K562 (cell line): Measurements from ENCODE around the gene OR9Q1. TPM values are rescaled to one million over a fixed set of nuclear protein-coding genes. Genes with fewer than 3 reads are reported as not detected.

Experiments
- ATAC-seq: fragments of 200-7000 bp; cut with Tn5 transposase; 3 replicates; pipeline ENCODE4 v1.9.1; 2020; ENCODE audit warnings: moderate library complexity
- BruUV-seq: library from RNA; stranded (reverse); fragments of 400-500 nt; replicated peaks from 2 replicates; lab custom pipeline; 2021; lab: Mats Ljungman, UMichigan
- CTCF ChIA-PET: fragments of 300-600 bp; formaldehyde crosslinking; extraction: SDS; loops from one replicate; lab custom pipeline; 2021; ENCODE audit warnings: low intra/inter-chr PET ratio; lab: Yijun Ruan, JAX
- POLR2A ChIA-PET: fragments of 300-600, 350-650 bp; sonication (Branson Sonifier 250); formaldehyde crosslinking; extraction: SDS; loops from one replicate; lab custom pipeline; 2021; ENCODE audit warnings: antibody characterized with exemption, inconsistent platforms; lab: Yijun Ruan, JAX
- DNase-seq, 4 experiments: peaks; one replicate each; pipeline versions ENCODE4 v3.0.0 to v3.0.0-alpha.2; 2011 to 2018; ENCODE audit warnings: low spot score in 3 of 4, mixed read lengths in 3 of 4; ENCODE audit errors: extremely low read depth in 1 of 4
- FAIRE-seq: peaks from 2 replicates; lab custom pipeline; 2011; peaks lifted over from hg19 to GRCh38; lab: Jason Lieb, UNC
- H2AFZ ChIP-seq: 2 replicates; pipeline ENCODE4 v1.6.0; 2011; ENCODE audit warnings: low read depth, low read length, control low read depth, inconsistent platforms
- H3K27ac ChIP-seq: fragments of 200-600 bp; 3 replicates; pipeline ENCODE4 v1.8.0; 2011; ENCODE audit warnings: low read depth, mild to moderate bottlenecking, control low read depth, inconsistent platforms, low read length, moderate library complexity, mixed read lengths; ENCODE audit errors: extremely low read depth
- H3K27me3 ChIP-seq, 2 experiments: fragments of 300-600 bp in 1 of 2; 2 replicates in 1 of 2; 3 replicates in 1 of 2; pipeline versions ENCODE4 v1.6.0 to v1.8.0; 2011; ENCODE audit warnings: inconsistent platforms in 2 of 2, low read length in 2 of 2, mild to moderate bottlenecking in 1 of 2, mixed read lengths in 1 of 2, moderate library complexity in 1 of 2; ENCODE audit not compliant: control insufficient read depth in 2 of 2, insufficient read depth in 2 of 2
- H3K36me3 ChIP-seq: fragments of 300-600 bp; 3 replicates; pipeline ENCODE4 v1.8.0; 2011; ENCODE audit warnings: mild to moderate bottlenecking, low read length, inconsistent platforms; ENCODE audit not compliant: control insufficient read depth, insufficient read depth
- H3K4me1 ChIP-seq, 2 experiments: fragments of 200-600 bp in 1 of 2; replicated peaks in 1 of 2; 2 replicates in 1 of 2; 3 replicates in 1 of 2; pipeline versions ENCODE4 v1.5.1 to v1.8.0; 2011; ENCODE audit warnings: inconsistent platforms in 2 of 2, low read length in 2 of 2, mild to moderate bottlenecking in 1 of 2, mixed read lengths in 1 of 2, moderate library complexity in 1 of 2; ENCODE audit not compliant: control insufficient read depth in 2 of 2, insufficient read depth in 2 of 2
- H3K4me2 ChIP-seq: 2 replicates; pipeline ENCODE4 v1.6.1; 2011; ENCODE audit warnings: low read length, control low read depth, inconsistent platforms, mixed read lengths; ENCODE audit not compliant: insufficient read depth
- H3K4me3 ChIP-seq: fragments of 200-600 bp; sonication (generic), shearing (Covaris generic); 2 replicates; pipeline ENCODE4 v1.5.1; 2016; ENCODE audit warnings: control low read depth, inconsistent platforms
- H3K79me2 ChIP-seq: fragments of 200-600 bp; 3 replicates; pipeline ENCODE4 v1.8.0; 2011; ENCODE audit warnings: low read length, inconsistent platforms; ENCODE audit not compliant: control insufficient read depth, insufficient read depth
- H3K9ac ChIP-seq, 2 experiments: 2 replicates each; pipeline versions ENCODE4 v1.6.0 to v1.6.1; 2011; ENCODE audit warnings: low read depth in 2 of 2, low read length in 2 of 2, control low read depth in 1 of 2, inconsistent platforms in 1 of 2, mild to moderate bottlenecking in 1 of 2, mixed read lengths in 1 of 2; ENCODE audit not compliant: insufficient read depth in 1 of 2
- H3K9me1 ChIP-seq: one replicate; pipeline ENCODE4 v1.6.0; 2011; ENCODE audit warnings: inconsistent platforms, mild to moderate bottlenecking, low read length, moderate library complexity; ENCODE audit not compliant: control insufficient read depth, insufficient read depth
- H3K9me3 ChIP-seq: replicated peaks from 2 replicates; pipeline ENCODE4 v1.5.1; 2011; ENCODE audit warnings: low read depth, low read length, inconsistent platforms; ENCODE audit not compliant: control insufficient read depth, insufficient read depth
- H4K20me1 ChIP-seq: replicated peaks from 2 replicates; pipeline ENCODE4 v1.6.1; 2011; ENCODE audit warnings: low read length, inconsistent platforms, mixed read lengths; ENCODE audit not compliant: control insufficient read depth, insufficient read depth
- BRD4 ChIP-seq: fragments of 200-600 bp; sonication (generic); IDR thresholded peaks from 2 replicates; pipeline ENCODE4 v1.6.1; 2017; ENCODE audit warnings: inconsistent platforms
- CHD1 ChIP-seq: fragments of 200-600 bp; sonication (generic); IDR thresholded peaks from one replicate; pipeline ENCODE4 v1.6.1; 2012; ENCODE audit warnings: mild to moderate bottlenecking, moderate library complexity, low read length, inconsistent platforms
- EHMT2 ChIP-seq: fragments of 450-650 bp; IDR thresholded peaks from 2 replicates; pipeline ENCODE4 v1.6.1; 2018; ENCODE audit warnings: antibody characterized with exemption
- ETS1 ChIP-seq: conservative IDR thresholded peaks from 2 replicates; pipeline ENCODE4 v1.6.1; 2011; ENCODE audit warnings: low read depth, mild to moderate bottlenecking, low read length; ENCODE audit not compliant: control insufficient read depth
- TCF7 ChIP-seq: sonication (generic); IDR thresholded peaks from 2 replicates; pipeline ENCODE4 v1.6.1; 2016; ENCODE audit warnings: antibody characterized with exemption, borderline replicate concordance
- TSC22D4 ChIP-seq: fragments of 450-650 bp; IDR thresholded peaks from 2 replicates; pipeline ENCODE4 v1.6.1; 2016; ENCODE audit warnings: missing genetic modification characterization, missing biosample characterization, control low read depth
- ZBTB8A ChIP-seq: fragments of 450-650 bp; IDR thresholded peaks from 2 replicates; pipeline ENCODE4 v1.6.1; 2018; ENCODE audit warnings: mild to moderate bottlenecking, moderate library complexity; ENCODE audit not compliant: partially characterized antibody
- WGBS: fragments of 100-300 bp; shearing (Covaris generic); methylation state at CpG from one replicate; pipeline ENCODE4 v1.1.6; 2016; ENCODE audit warnings: low coverage, mixed read lengths; ENCODE audit not compliant: insufficient coverage; ENCODE audit errors: missing lambda C conversion rate; 5-methylcytosine and 5-hydroxymethylcytosine counted together
- in situ Hi-C: fragments of 300-500 bp; cut with MboI; formaldehyde crosslinking; loops from 4 replicates; pipeline ENCODE4 v1.15.0; 2018; ENCODE audit warnings: inconsistent platforms, mixed read lengths
- intact Hi-C: fragments of 100-400 bp; cut with micrococcal nuclease; formaldehyde crosslinking; loops from 2 replicates; pipeline ENCODE4 v1.14.2; 2022
- polyA plus RNA-seq, 8 experiments: library from polyadenylated mRNA; depleted of rRNA in 4 of 8; stranded (reverse) in 5 of 8; unstranded in 3 of 8; fragments of >200 nt; fragmentation: Nextera tagmentation in 2 of 8; fragmentation: Illumina TruSeq in 1 of 8; extraction: Ambion mirVana in 2 of 8; extraction: Trizol in 1 of 8; gene quantifications; 2 replicates each; pipeline versions ENCODE4 v1.2.1 to v1.2.3, GENCODE V29; 2011 to 2014; ENCODE audit warnings: inconsistent platforms in 1 of 8, missing spikeins in 1 of 8
- total RNA-seq, 7 experiments: library from RNA; depleted of rRNA in 6 of 7; stranded (reverse); fragments of >200 nt in 6 of 7; fragmentation: Illumina TruSeq in 2 of 7; extraction: Trizol in 2 of 7; gene quantifications; 2 replicates each; pipeline versions ENCODE4 v1.2.1 to v1.2.3, GENCODE V29; 2011 to 2021; ENCODE audit warnings: low replicate concordance in 1 of 7

The OR9Q1 gene
- total and polyA plus RNA-seq, 9 of the 15 experiments (the other 6 are each of a cell fraction or from before 2014, with no cell fraction given): not detected

GRCh38 chr11:57980201-57980600 is 43.5 kb upstream of the OR9Q1 start:
- DNase-seq: no peak
- Histone ChIP-seq H4K20me1 (no peaks in the 10 kb centered on the region), H2AFZ (no peak overlapping the region), H3K36me3 (no peaks in the 10 kb centered on the region), H3K9me1 (no peaks in the 10 kb centered on the region), H3K27ac (no peak overlapping the region), H3K27me3 (peaks cover 0 to under 1% of the 10 kb centered on the region in 2 experiments; a peak in 1 of 5 replicates), H3K4me1 (no peaks in the 10 kb centered on the region), H3K4me3 (no peak overlapping the region), H3K9me3 (no peaks in the 10 kb centered on the region), H3K9ac (no peak overlapping the region), H3K4me2 (no peak overlapping the region), H3K79me2 (no peaks in the 10 kb centered on the region)
- 0% methylated on average over 2 of the region's 2 CpGs for WGBS
- no peak for FAIRE-seq
- no peak for TF ChIP-seq CHD1
- no peak for TF ChIP-seq TCF7
- no peak for TF ChIP-seq ETS1
- no peak for TF ChIP-seq TSC22D4
- TF ChIP-seq ZBTB8A: no peak
- no peak for TF ChIP-seq BRD4
- no peak for TF ChIP-seq EHMT2
- in situ Hi-C loops (no loop called here), intact Hi-C loops (no loop called here)
- CTCF ChIA-PET: interaction anchor here (0.5 kb wide), 1 partner anchor 338 kb away, joined by 4 read pairs; no protein-coding TSS in a partner anchor
- no TSS peak for BruUV-seq
- ATAC-seq: no peak
- POLR2A ChIA-PET: no interaction called here
